Sciatic nerve (tissue), 2 donors: Measurements from ENCODE around the gene SLX9. TPM values are rescaled to one million over a fixed set of nuclear protein-coding genes. Genes with fewer than 3 reads are reported as not detected.

ENCODE experiments used
- ATAC-seq: fragments of 200-7000 bp; cut with Tn5 transposase; one replicate; pipeline ENCODE4 v1.9.1; 2020; ENCODE audit warnings: mild to moderate bottlenecking, moderate library complexity
- DNase-seq: peaks from one replicate; pipeline ENCODE4 v3.0.0-alpha.2; 2020; ENCODE audit warnings: low spot score
- intact Hi-C: fragments of 100-400 bp; cut with DNase I; formaldehyde crosslinking; loops from one replicate; pipeline ENCODE4 v1.14.2; 2022
- total RNA-seq: library from RNA; stranded (reverse); fragmentation: NEBNext Ultra II Directional; extraction: Animal tissue kit (Norgen Biotek cat#: 25700); gene quantifications from one replicate; pipeline ENCODE4 v1.2.1, GENCODE V29; 2021
- donor health status: DM: no; HTN: no; CAD: no.
- donor health status: DM: no; HTN: no; CAD: no.

The SLX9 gene
- total RNA-seq, 1 donor from 2014 or later, result 17.1 TPM

DNA sequence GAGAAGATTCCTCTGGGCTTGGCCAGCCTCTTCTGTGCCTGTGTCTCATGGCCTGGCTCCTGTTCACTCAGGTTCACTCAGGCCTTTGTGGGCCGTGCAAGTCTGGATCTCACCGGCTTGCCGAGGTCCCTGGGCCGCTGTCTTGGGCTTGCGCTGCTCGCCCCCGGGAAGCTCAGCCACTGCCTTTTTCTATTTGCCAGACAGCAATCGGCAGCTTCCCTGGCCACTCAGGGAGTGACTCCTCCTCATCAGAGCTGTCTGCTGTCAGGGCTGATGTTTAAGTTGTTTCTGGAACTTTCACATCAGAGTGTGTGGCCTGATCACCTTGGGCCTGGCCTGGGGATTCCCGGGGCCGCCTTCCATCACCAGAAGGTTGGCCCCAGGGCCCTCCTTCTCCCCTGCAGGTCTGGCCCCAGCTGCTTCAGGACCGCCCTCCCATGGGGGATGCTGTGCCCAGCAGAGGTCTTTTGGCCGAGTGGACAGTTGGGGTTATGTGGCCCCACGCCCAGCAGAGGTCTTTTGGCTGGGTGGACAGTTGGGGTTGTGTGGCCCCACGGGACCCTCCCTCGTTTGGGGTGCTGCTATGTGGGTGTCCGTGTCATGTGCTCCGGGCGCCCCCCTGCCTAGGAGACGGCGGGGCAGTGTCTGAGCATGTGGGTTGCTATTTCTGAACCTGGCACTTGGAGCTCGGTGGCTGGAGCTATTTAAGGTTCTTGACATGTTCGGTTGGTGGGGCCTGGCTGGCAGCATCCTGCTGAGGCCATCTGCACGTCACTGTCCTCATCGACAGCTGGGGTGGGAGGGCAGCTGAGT, 12.5 kb downstream of the SLX9 start:
- no peak for DNase-seq
- intact Hi-C loops, result loop anchor here (5.0 kb wide), 1 partner anchor 175 kb away; no protein-coding TSS in a partner anchor
- ATAC-seq, result no peak

- ATAC-seq (no peak), DNase-seq (no peak)
- intact Hi-C loops, result loop anchor here (5.0 kb wide), 1 partner anchor 174 kb away; no protein-coding TSS in a partner anchor
Measured at GRCh38 chr21:44952929-44953627, 13.2 kb downstream of the SLX9 start.

- intact Hi-C loops, result loop anchor here (5.0 kb wide), 1 partner anchor 174 kb away; no protein-coding TSS in a partner anchor
- no peak for ATAC-seq
- DNase-seq, result no peak
Measured at GRCh38 chr21:44953628-44954021, 13.8 kb downstream of the SLX9 start.

DNA sequence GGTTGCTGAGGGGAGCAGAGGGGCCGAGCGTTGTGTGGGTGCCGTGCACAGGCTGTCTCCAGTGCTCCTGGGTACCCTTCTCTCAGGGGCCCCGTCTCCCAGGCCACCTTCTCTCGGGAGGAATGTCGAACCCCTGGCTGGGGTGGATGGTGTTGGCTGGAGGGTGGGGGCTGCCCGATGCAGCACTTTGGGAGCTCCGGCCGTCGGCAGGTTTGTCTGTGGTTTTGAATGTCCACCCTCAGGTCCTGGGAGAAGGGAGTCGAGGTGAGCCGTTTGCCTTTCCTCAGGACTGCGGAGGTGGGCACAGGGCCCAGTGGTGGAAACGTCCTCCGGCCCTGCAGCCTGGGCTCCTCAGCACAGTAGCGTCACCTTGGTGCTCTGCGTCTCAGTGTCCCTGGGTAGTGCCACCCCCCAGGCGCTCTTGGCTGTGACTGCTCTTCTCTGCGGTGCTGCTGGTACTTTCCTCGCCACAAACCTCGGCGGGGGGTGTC, 14.5 kb downstream of the SLX9 start:
- DNase-seq (no peak), ATAC-seq (no peak)
- intact Hi-C loops, result loop anchor here (5.0 kb wide), 1 partner anchor 173 kb away; no protein-coding TSS in a partner anchor

- ATAC-seq (no peak), DNase-seq (no peak)
- intact Hi-C loops, result no loop called here
Measured at GRCh38 chr21:44955141-44955797, 15.4 kb downstream of the SLX9 start.

GRCh38 chr21:44955798-44956175, 16.0 kb downstream of the SLX9 start:
- ATAC-seq (no peak), DNase-seq (no peak)
- intact Hi-C loops, result no loop called here

GRCh38 chr21:44956356-44957046, 16.7 kb downstream of the SLX9 start:
- DNase-seq (no peak), ATAC-seq (no peak)
- intact Hi-C loops, result no loop called here

DNA sequence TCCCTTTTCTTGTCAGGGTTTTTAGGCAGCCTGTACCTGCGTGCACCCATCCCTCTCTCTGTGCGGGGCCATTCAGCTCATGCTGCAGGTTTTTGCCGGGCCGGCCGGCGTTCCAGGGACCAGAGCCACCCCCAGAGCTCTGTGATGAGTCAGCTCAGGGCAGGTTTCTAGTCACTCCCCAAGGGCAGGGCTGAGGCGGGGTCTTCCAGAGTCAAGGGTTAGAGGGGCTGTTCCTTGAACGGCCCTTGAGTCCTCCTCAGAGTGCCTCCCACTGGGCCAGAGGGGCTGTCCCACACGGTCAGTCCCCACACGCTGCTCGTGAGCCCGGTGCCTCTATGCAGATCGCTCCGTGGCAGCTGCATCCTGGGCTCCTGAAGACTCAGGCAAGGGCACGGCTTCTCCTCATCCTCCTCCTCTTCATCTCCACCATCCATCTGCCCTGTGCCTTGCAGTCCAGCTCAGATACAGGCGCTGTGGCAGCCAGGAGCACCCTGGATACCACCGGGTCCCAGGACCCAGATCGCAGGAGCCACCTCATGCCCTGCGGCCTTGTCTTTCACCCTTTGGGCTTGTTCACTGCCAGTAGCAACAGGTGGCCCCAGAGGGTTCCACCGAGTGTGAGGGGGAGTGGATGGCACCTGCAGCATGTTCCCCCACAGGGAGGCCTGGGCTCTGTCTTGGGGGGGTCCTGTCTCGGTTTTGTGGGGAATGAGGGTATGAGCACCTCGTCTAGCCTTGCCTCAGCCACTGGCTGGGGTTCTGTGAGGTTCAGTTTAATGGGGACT, 17.4 kb downstream of the SLX9 start:
- no peak for ATAC-seq
- intact Hi-C loops, result no loop called here
- no peak for DNase-seq

DNA sequence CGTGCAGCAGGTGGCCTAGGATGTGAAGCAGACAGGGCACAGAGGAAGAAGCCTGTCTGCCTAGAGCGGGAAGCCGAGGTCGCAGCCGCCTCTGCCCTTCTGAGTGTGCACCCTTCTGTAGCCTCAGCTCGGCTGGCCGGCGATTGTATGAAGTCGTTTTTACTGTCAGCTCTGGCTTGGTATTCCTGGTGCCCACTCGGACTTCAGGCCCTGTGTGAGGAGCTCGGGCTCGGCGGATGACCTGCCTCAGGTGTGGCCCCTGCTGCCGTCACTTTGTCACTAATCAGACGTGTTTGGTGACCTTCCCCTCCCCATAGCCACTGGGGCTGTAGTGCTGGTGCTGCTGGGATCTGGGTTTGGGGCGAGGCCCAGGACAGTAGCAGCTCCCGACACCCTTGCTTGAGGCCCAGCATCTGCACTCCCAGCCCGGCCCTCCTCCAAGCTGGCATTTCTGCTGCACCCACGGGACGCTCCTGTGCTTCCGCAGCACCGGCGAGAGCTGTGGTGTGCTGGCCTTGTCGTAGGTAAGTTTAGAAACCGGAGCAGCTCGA, 18.1 kb downstream of the SLX9 start:
- ATAC-seq (peak; percentile 26), DNase-seq (no peak)
- intact Hi-C loops, result no loop called here

DNA sequence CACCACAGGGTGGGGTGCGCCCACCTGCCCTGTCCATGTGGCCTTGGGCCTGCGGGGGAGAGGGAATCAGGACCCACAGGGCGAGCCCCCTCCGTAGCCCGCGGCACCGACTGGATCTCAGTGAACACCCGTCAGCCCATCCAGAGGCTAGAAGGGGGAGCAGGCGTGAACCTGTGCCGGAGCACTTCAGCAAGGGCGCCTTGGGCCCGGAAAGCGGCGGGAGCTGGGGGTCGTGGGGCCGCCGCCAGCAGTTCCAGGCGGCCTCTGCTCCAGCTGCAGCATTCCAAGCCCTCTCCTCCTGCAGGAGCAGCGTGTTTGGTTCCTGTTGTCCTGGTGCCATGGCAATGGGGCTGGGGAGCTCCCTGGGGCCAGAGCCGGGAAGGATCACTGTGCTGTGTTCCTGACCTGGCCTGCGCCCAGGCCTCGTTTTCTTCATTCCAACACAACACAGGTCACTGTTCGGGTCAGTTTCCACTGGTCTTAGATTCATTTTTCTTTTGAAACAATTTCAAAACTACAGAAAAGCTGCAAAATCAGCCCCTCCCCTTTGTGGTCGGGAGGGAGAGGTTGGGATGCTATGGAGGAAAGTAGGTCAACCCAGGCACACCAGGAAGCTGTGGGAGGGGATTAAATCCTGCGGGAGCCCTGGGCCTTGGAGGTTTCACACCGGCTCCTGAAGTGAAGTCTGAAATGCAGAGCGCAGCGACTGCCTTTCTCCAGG, 18.8 kb downstream of the SLX9 start:
- intact Hi-C loops, result no loop called here
- DNase-seq (peak; percentile 85), ATAC-seq (peak; percentile 93)

GRCh38 chr21:44959376-44960091, 19.7 kb downstream of the SLX9 start:
- DNase-seq, result no peak
- intact Hi-C loops, result no loop called here
- no peak for ATAC-seq

DNA sequence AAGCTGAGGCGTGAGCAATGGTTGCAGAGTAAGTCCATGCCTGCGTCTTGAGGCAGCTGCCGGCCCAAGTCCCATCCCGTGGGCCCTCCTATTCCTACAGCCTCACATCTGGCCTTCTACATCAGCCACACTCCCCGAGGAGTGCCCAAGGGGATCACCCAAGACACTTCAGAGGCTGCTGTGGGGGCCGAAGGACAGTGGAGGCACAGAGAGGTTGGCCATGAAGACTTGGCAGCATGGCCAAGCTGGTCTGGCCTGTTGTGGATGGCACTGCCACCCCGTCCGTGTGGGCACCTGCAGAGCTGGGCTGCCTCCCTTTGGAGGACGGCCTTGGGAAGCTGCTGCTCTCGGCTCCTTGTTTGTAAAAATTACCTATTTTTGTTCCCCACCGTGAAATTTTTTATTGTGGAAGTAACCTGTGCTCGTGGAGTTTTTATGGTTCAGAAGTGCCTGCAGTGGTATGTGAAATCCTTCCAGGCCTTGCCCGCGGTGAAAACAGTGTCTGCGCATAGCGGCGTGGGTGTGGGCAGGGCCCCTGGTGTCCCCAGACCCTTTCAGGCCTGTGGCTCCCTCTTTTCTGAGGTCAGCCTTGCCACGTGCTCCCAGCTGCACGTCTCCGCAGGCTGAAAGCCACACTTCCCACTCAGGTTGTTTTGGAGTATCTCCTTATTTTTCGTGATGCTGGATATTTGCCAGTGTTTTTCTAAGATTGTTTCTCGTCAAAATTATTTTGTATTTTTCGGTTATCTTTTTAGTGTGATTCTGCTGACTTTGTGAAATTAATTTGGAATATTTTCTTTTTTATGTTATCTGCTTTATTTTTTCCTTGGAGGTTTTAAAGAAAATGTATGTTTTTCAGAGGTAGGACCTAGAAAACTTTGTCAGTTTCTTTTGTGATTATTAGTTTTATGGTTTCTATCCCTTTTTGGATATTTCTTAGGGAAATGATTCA, 20.6 kb downstream of the SLX9 start:
- intact Hi-C loops, result no loop called here
- ATAC-seq, result no peak
- no peak for DNase-seq

DNA sequence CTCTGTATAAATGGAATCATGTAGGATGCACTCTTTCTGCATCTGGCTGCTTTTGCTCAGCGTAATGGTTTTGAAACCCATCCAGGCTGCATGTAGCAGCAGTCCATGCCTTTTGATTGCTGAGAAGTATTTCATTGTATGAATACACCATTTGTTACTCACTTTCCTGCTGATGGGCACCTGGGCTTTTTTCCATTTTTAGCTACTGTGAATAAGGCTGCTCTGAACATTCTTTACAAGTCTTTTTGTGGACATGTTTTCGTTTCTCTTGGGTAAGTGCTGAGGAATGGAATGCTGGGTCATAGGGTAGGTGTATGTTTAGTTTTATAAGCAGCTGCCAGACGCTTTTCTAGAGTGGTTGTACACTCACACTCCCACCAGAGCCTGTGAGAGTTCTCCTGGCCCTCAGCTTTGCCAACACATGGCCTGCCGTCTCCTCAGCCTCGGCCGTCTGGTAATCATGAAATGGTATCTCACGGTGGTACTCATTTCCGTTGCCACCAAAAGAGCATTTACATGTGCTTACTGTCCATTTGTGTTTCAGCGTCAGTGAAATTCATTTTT, 22.7 kb downstream of the SLX9 start:
- intact Hi-C loops, result no loop called here
- ATAC-seq, result no peak
- no peak for DNase-seq

GRCh38 chr21:44964381-44964780, 24.6 kb downstream of the SLX9 start:
- ATAC-seq (no peak), DNase-seq (no peak)
- intact Hi-C loops, result no loop called here

GRCh38 chr21:44965251-44966022, 25.6 kb downstream of the SLX9 start:
- ATAC-seq (peak; percentile 37), DNase-seq (no peak)
- intact Hi-C loops, result loop anchor here (5.0 kb wide), 1 partner anchor 1062 kb away; no protein-coding TSS in a partner anchor
